ENCODE results near the gene CAPZB. TPM values are rescaled to one million over a fixed set of nuclear protein-coding genes. Genes with fewer than 3 reads are reported as not detected.

Gene CAPZB
- polyA plus RNA-seq, 1 experiment: 276 TPM

GRCh38 chr1:19375631-19376400, 109.5 kb downstream of the CAPZB start:
- Histone ChIP-seq H3K4me3 (ENCODE audit: low read depth, low read length) (no peak overlapping the region), H3K27me3 (ENCODE audit: control insufficient read depth, insufficient read depth, low read length) (no peaks in the 10 kb centered on the region), H3K36me3 (ENCODE audit: control insufficient read depth, insufficient read depth, low read length) (peaks cover 32% of the 10 kb centered on the region)
- ChIA-PET POLR2A (no interaction called here), CTCF (interaction anchor here (1.6 to 4.5 kb wide), 5 partner anchors 10 to 276 kb away, joined by 5 to 37 read pairs (median 10); no protein-coding TSS in a partner anchor)
- no peak for DNase-seq (ENCODE audit: low read depth)
- no peak for TF ChIP-seq CTCF (IDR thresholded peaks at IDR 0.05; ENCODE audit: insufficient read depth, low read depth, low read length)

GRCh38 chr1:19374926-19375325, 110.4 kb downstream of the CAPZB start:
- Histone ChIP-seq H3K27me3 (ENCODE audit: control insufficient read depth, insufficient read depth, low read length) (no peaks in the 10 kb centered on the region), H3K4me3 (ENCODE audit: low read depth, low read length) (no peak overlapping the region), H3K36me3 (ENCODE audit: control insufficient read depth, insufficient read depth, low read length) (peaks cover 27% of the 10 kb centered on the region)
- DNase-seq (ENCODE audit: low read depth): no peak
- ChIA-PET POLR2A (interaction anchor here (0.7 kb wide), 1 partner anchor 8 kb away, joined by 3 read pairs; no protein-coding TSS in a partner anchor), CTCF (interaction anchor here (0.6 to 4.5 kb wide), 9 partner anchors 11 to 274 kb away, joined by 3 to 37 read pairs (median 5); no protein-coding TSS in a partner anchor)
- TF ChIP-seq CTCF (IDR thresholded peaks at IDR 0.05; ENCODE audit: insufficient read depth, low read depth, low read length): no peak

GRCh38 chr1:19374083-19374801, 111.1 kb downstream of the CAPZB start:
- Histone ChIP-seq H3K36me3 (ENCODE audit: control insufficient read depth, insufficient read depth, low read length) (peaks cover 26% of the 10 kb centered on the region), H3K4me3 (ENCODE audit: low read depth, low read length) (no peak overlapping the region), H3K27me3 (ENCODE audit: control insufficient read depth, insufficient read depth, low read length) (no peaks in the 10 kb centered on the region)
- peak; percentile 57 for TF ChIP-seq CTCF (IDR thresholded peaks at IDR 0.05; ENCODE audit: insufficient read depth, low read depth, low read length)
- ChIA-PET POLR2A (no interaction called here), CTCF (interaction anchor here (0.6 to 4.5 kb wide), 15 partner anchors 8 to 283 kb away, joined by 3 to 37 read pairs (median 3); no protein-coding TSS in a partner anchor)
- DNase-seq (ENCODE audit: low read depth): no peak

- ChIA-PET POLR2A (no interaction called here), CTCF (interaction anchor here (0.5 to 4.5 kb wide), 14 partner anchors 9 to 283 kb away, joined by 3 to 37 read pairs (median 3); no protein-coding TSS in a partner anchor)
- Histone ChIP-seq H3K4me3 (ENCODE audit: low read depth, low read length) (no peak overlapping the region), H3K36me3 (ENCODE audit: control insufficient read depth, insufficient read depth, low read length) (peaks cover 28% of the 10 kb centered on the region), H3K27me3 (ENCODE audit: control insufficient read depth, insufficient read depth, low read length) (no peaks in the 10 kb centered on the region)
- TF ChIP-seq CTCF (IDR thresholded peaks at IDR 0.05; ENCODE audit: insufficient read depth, low read depth, low read length): no peak
- DNase-seq (ENCODE audit: low read depth): no peak
These were observed 111.9 kb downstream of the CAPZB start for GRCh38 chr1:19373211-19374082.
